IMR-90 (cell line): Measurements from ENCODE around the gene TMEM170B. TPM values are rescaled to one million over a fixed set of nuclear protein-coding genes. Genes with fewer than 3 reads are reported as not detected.

Experiments
- ATAC-seq: fragments of 200-7000 bp; cut with Tn5 transposase; 2 replicates; pipeline ENCODE4 v1.9.1; 2020; ENCODE audit warnings: low read depth, mild to moderate bottlenecking, moderate library complexity
- BruUV-seq: library from RNA; stranded (reverse); fragments of 400-500 nt; replicated peaks from 2 replicates; lab custom pipeline; 2021; lab: Mats Ljungman, UMichigan
- CTCF ChIA-PET: fragments of 300-600 bp; formaldehyde crosslinking; extraction: SDS; loops from one replicate; lab custom pipeline; 2021; ENCODE audit warnings: antibody characterized with exemption; lab: Yijun Ruan, JAX
- POLR2A ChIA-PET: fragments of 300-600 bp; sonication (Branson Sonifier 250); formaldehyde crosslinking; loops from one replicate; lab custom pipeline; 2022; ENCODE audit warnings: antibody characterized with exemption; ENCODE audit not compliant: unreplicated experiment; lab: Charles Lee
- DNase-seq: peaks from one replicate; pipeline ENCODE4 v3.0.0; 2013
- H2AFZ ChIP-seq: replicated peaks from 2 replicates; pipeline ENCODE3; 2013; ENCODE audit warnings: low read length, mild to moderate bottlenecking; ENCODE audit not compliant: poor library complexity
- H2AK5ac ChIP-seq: 2 replicates; pipeline ENCODE4 v1.6.1; 2013; ENCODE audit warnings: low read depth, low read length, inconsistent platforms
- H2AK9ac ChIP-seq: replicated peaks from 2 replicates; pipeline ENCODE3; 2013; ENCODE audit warnings: mild to moderate bottlenecking, low read depth, low read length, moderate library complexity; ENCODE audit not compliant: poor library complexity
- H2BK120ac ChIP-seq: 2 replicates; pipeline ENCODE4 v1.6.1; 2013; ENCODE audit warnings: low read depth, low read length, inconsistent platforms
- H2BK15ac ChIP-seq: 3 replicates; pipeline ENCODE4 v1.6.1; 2013; ENCODE audit warnings: low read depth, low read length, inconsistent platforms
- H2BK20ac ChIP-seq: 2 replicates; pipeline ENCODE4 v1.6.1; 2013; ENCODE audit warnings: low read depth, mild to moderate bottlenecking, inconsistent platforms, low read length, moderate library complexity
- H2BK5ac ChIP-seq: 2 replicates; pipeline ENCODE4 v1.6.1; 2013; ENCODE audit warnings: mild to moderate bottlenecking, low read depth, low read length, inconsistent platforms; ENCODE audit not compliant: poor library complexity, severe bottlenecking
- H3K14ac ChIP-seq: replicated peaks from 2 replicates; pipeline ENCODE4 v1.6.1; 2013; ENCODE audit warnings: low read depth, low read length, inconsistent platforms
- H3K18ac ChIP-seq: 2 replicates; pipeline ENCODE4 v1.6.1; 2013; ENCODE audit warnings: low read depth, low read length, control low read depth
- H3K23ac ChIP-seq: 2 replicates; pipeline ENCODE4 v1.6.1; 2013; ENCODE audit warnings: low read depth, low read length, inconsistent platforms
- H3K27ac ChIP-seq: 2 replicates; pipeline ENCODE4 v1.5.1; 2013; ENCODE audit warnings: mild to moderate bottlenecking, control low read depth, low read length; ENCODE audit not compliant: insufficient read depth
- H3K27me3 ChIP-seq: 2 replicates; pipeline ENCODE4 v1.6.1; 2013; ENCODE audit warnings: low read length; ENCODE audit not compliant: control insufficient read depth, insufficient read depth
- H3K36me3 ChIP-seq: 2 replicates; pipeline ENCODE4 v1.6.1; 2013; ENCODE audit warnings: low read length, mixed read lengths; ENCODE audit not compliant: control insufficient read depth, insufficient read depth
- H3K4ac ChIP-seq: 2 replicates; pipeline ENCODE4 v1.6.1; 2013; ENCODE audit warnings: low read depth, low read length, inconsistent platforms
- H3K4me1 ChIP-seq: 2 replicates; pipeline ENCODE4 v1.6.1; 2013; ENCODE audit warnings: low read length, mixed read lengths; ENCODE audit not compliant: control insufficient read depth, insufficient read depth
- H3K4me2 ChIP-seq: 2 replicates; pipeline ENCODE4 v1.6.1; 2013; ENCODE audit warnings: low read depth, mild to moderate bottlenecking, control low read depth, low read length, moderate library complexity
- H3K4me3 ChIP-seq: 2 replicates; pipeline ENCODE4 v1.5.1; 2013; ENCODE audit warnings: low read depth, mild to moderate bottlenecking, control low read depth, low read length, moderate library complexity; ENCODE audit not compliant: insufficient read depth
- H3K56ac ChIP-seq: 2 replicates; pipeline ENCODE4 v1.6.1; 2013; ENCODE audit warnings: low read length, inconsistent platforms; ENCODE audit not compliant: insufficient read depth; ENCODE audit errors: extremely low read depth
- H3K79me1 ChIP-seq, 2 experiments: 2 replicates each; pipeline ENCODE4 v1.6.1; 2013; ENCODE audit warnings: low read length in 2 of 2, inconsistent platforms in 1 of 2, low read depth in 1 of 2
- H3K9ac ChIP-seq: 2 replicates; pipeline ENCODE4 v1.6.1; 2013; ENCODE audit warnings: low read depth, low read length, control low read depth
- H3K9me1 ChIP-seq: 2 replicates; pipeline ENCODE4 v1.6.1; 2013; ENCODE audit warnings: low read length, inconsistent platforms; ENCODE audit not compliant: insufficient read depth
- H3K9me3 ChIP-seq: 2 replicates; pipeline ENCODE4 v1.6.1; 2013; ENCODE audit warnings: low read length; ENCODE audit not compliant: control insufficient read depth, insufficient read depth
- H4K20me1 ChIP-seq: 2 replicates; pipeline ENCODE4 v1.6.1; 2013; ENCODE audit warnings: low read length, inconsistent platforms; ENCODE audit not compliant: insufficient read depth
- H4K5ac ChIP-seq: 2 replicates; pipeline ENCODE4 v1.6.1; 2013; ENCODE audit warnings: mild to moderate bottlenecking, low read depth, low read length, control low read depth
- H4K8ac ChIP-seq, 2 experiments: 2 replicates each; pipeline ENCODE4 v1.6.1; 2013; ENCODE audit warnings: low read depth in 2 of 2, low read length in 2 of 2, control low read depth in 1 of 2, inconsistent platforms in 1 of 2
- H4K91ac ChIP-seq: 2 replicates; pipeline ENCODE4 v1.6.1; 2013; ENCODE audit warnings: low read depth, low read length, inconsistent platforms; ENCODE audit not compliant: insufficient read depth
- BHLHE40 ChIP-seq: fragments of 150-350 bp; IDR thresholded peaks from 2 replicates; pipeline ENCODE4 v1.6.1; 2016; ENCODE audit warnings: mild to moderate bottlenecking, low read depth, low read length
- CEBPB ChIP-seq: IDR thresholded peaks from 2 replicates; pipeline ENCODE4 v1.6.1; 2012; ENCODE audit warnings: low read depth, low read length, improper control_type of control experiment
- CHD1 ChIP-seq: IDR thresholded peaks from 2 replicates; pipeline ENCODE4 v1.6.1; 2012; ENCODE audit warnings: low read depth, low read length, improper control_type of control experiment
- FOS ChIP-seq: fragments of 150-350 bp; IDR thresholded peaks from 2 replicates; pipeline ENCODE4 v1.6.1; 2016; ENCODE audit warnings: low read depth, low read length
- MAFK ChIP-seq: IDR thresholded peaks from 2 replicates; pipeline ENCODE4 v1.6.1; 2012; ENCODE audit warnings: low read depth, low read length, improper control_type of control experiment
- MAZ ChIP-seq: IDR thresholded peaks from 2 replicates; pipeline ENCODE4 v1.6.1; 2012; ENCODE audit warnings: low read depth, mild to moderate bottlenecking, low read length, improper control_type of control experiment, moderate library complexity, borderline replicate concordance
- MXI1 ChIP-seq: IDR thresholded peaks from 2 replicates; pipeline ENCODE4 v1.6.1; 2012; ENCODE audit warnings: low read depth, mild to moderate bottlenecking, low read length, moderate library complexity, borderline replicate concordance
- NFE2L2 ChIP-seq: fragments of 150-350 bp; IDR thresholded peaks from 2 replicates; pipeline ENCODE4 v1.6.1; 2016; ENCODE audit warnings: low read depth, mild to moderate bottlenecking, low read length
- POLR2A ChIP-seq: IDR thresholded peaks from 2 replicates; pipeline ENCODE4 v1.6.1; 2012; ENCODE audit warnings: mild to moderate bottlenecking, low read depth, low read length
- RAD21 ChIP-seq: IDR thresholded peaks from 2 replicates; pipeline ENCODE4 v1.6.1; 2012; ENCODE audit warnings: low read length, improper control_type of control experiment
- SMC3 ChIP-seq: fragments of 150-350 bp; IDR thresholded peaks from 2 replicates; pipeline ENCODE4 v1.6.1; 2016; ENCODE audit warnings: low read depth, mild to moderate bottlenecking, antibody characterized with exemption, low read length, moderate library complexity
- WGBS, 2 experiments: methylation state at CpG; one replicate each; pipeline versions ENCODE4 v1.1.5 to v1.1.7; 2013; ENCODE audit warnings: missing lambda C conversion rate in 2 of 2; ENCODE audit not compliant: insufficient read length in 1 of 2; ENCODE audit errors: extremely low coverage in 2 of 2; 5-methylcytosine and 5-hydroxymethylcytosine counted together
- dilution Hi-C: fragments of 300-500 bp; cut with HindIII; formaldehyde crosslinking; loops from one replicate; pipeline ENCODE4 v1.14.3; 2018; ENCODE audit warnings: low sequenced_read_pairs; ENCODE audit not compliant: unreplicated experiment
- in situ Hi-C: fragments of 300-500 bp; cut with MboI; formaldehyde crosslinking; loops from 3 replicates; pipeline ENCODE4 v1.14.3; 2019; ENCODE audit warnings: low sequenced_read_pairs, inconsistent platforms, mixed read lengths
- intact Hi-C: fragments of 100-400 bp; cut with micrococcal nuclease; formaldehyde crosslinking; loops from 2 replicates; pipeline ENCODE4 v1.10.0; 2022
- polyA plus RNA-seq, 3 experiments: library from polyadenylated mRNA; depleted of rRNA; stranded (reverse); fragments of >200 nt; gene quantifications; 2 replicates each; pipeline ENCODE4 v1.2.3, GENCODE V29; 2012; ENCODE audit warnings: low replicate concordance in 1 of 3
- total RNA-seq: library from RNA; depleted of rRNA; stranded (reverse); fragments of >200 nt; gene quantifications from 2 replicates; pipeline ENCODE4 v1.2.3, GENCODE V29; 2012
- TF ChIP-seq, protein P1 (sequence below): fragments of 150-350 bp; IDR thresholded peaks from 2 replicates; pipeline ENCODE4 v1.6.1; 2016; ENCODE audit warnings: low read depth, mild to moderate bottlenecking, low read length, moderate library complexity, borderline replicate concordance
- TF ChIP-seq, protein P2 (sequence below): fragments of 150-350 bp; IDR thresholded peaks from 2 replicates; pipeline ENCODE4 v1.6.1; 2017; ENCODE audit warnings: mild to moderate bottlenecking, antibody characterized with exemption, low read length, low read depth

Gene TMEM170B
- total and polyA plus RNA-seq, 2 of the 4 experiments (the other 2 are of a cell fraction), result 0.10 to 0.18 TPM

GRCh38 chr6:11614534-11615213, 77.1 kb downstream of the TMEM170B start (continued):
- TF ChIP-seq MXI1, result no peak
- no peak for TF ChIP-seq BHLHE40
- TF ChIP-seq CEBPB, result no peak
- TF ChIP-seq NFE2L2, result no peak

GRCh38 chr6:11615214-11615602, 77.7 kb downstream of the TMEM170B start:
- H2AFZ ChIP-seq, result peak overlapping the region; percentile 29
- peak overlapping the region; percentile 90 for H4K5ac ChIP-seq
- no peaks in the 10 kb centered on the region for H3K36me3 ChIP-seq
- peak overlapping the region; percentile 100 for H2BK120ac ChIP-seq
- peak overlapping the region; percentile 97; the same call in 2 of the 3 replicates for H2BK15ac ChIP-seq
- peak overlapping the region; percentile 76 for H2BK5ac ChIP-seq
- no peak overlapping the region for H3K4me2 ChIP-seq
- peak overlapping the region; percentile 98 for H3K56ac ChIP-seq
- H3K4me3 ChIP-seq, result no peak overlapping the region
- DNase-seq (peak; percentile 86), ATAC-seq (peak; percentile 23)
- peak overlapping the region; percentile 99 for H3K23ac ChIP-seq
- no peaks in the 10 kb centered on the region for H3K27me3 ChIP-seq
- dilution Hi-C loops, result no loop called here
- CTCF ChIA-PET, result interaction anchor here (0.6 to 2.1 kb wide), 4 partner anchors 38 to 569 kb away, joined by 3 to 11 read pairs (median 6); partner anchors contain the start of gene HIVEP1
- in situ Hi-C loops, result loop anchor here (5.0 kb wide), 1 partner anchor 37 kb away; no protein-coding TSS in a partner anchor
- no peaks in the 10 kb centered on the region for H4K20me1 ChIP-seq
- peaks cover 22% of the 10 kb centered on the region for H3K4me1 ChIP-seq
- H3K18ac ChIP-seq, result peak overlapping the region; percentile 58
- peak overlapping the region; percentile 80 for H3K27ac ChIP-seq
- WGBS, 2 experiments, result 100% methylated on average over 2 of the region's 5 CpGs; no CpG with 5 or more reads in 1 of the 2 experiments
- H3K9me1 ChIP-seq, result peaks cover 27% of the 10 kb centered on the region
- H2AK5ac ChIP-seq, result peak overlapping the region; percentile 100
- TF ChIP-seq CHD1 (no peak), SMC3 (no peak), RAD21 (no peak), MAFK (no peak), FOS (no peak), CEBPB (no peak), POLR2A (no peak), NFE2L2 (no peak), MAZ (no peak), MXI1 (no peak)
- TF ChIP-seq, protein P1, sequence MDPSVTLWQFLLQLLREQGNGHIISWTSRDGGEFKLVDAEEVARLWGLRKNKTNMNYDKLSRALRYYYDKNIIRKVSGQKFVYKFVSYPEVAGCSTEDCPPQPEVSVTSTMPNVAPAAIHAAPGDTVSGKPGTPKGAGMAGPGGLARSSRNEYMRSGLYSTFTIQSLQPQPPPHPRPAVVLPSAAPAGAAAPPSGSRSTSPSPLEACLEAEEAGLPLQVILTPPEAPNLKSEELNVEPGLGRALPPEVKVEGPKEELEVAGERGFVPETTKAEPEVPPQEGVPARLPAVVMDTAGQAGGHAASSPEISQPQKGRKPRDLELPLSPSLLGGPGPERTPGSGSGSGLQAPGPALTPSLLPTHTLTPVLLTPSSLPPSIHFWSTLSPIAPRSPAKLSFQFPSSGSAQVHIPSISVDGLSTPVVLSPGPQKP, result no peak
- TF ChIP-seq, protein P2, sequence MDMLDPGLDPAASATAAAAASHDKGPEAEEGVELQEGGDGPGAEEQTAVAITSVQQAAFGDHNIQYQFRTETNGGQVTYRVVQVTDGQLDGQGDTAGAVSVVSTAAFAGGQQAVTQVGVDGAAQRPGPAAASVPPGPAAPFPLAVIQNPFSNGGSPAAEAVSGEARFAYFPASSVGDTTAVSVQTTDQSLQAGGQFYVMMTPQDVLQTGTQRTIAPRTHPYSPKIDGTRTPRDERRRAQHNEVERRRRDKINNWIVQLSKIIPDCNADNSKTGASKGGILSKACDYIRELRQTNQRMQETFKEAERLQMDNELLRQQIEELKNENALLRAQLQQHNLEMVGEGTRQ, result no peak
- H3K79me1 ChIP-seq, result peaks cover 0 to 21% of the 10 kb centered on the region in 2 experiments; a peak in 2 of 4 replicates
- H3K4ac ChIP-seq, result peak overlapping the region; percentile 100
- peak overlapping the region; percentile 99 for H3K14ac ChIP-seq
- intact Hi-C loops, result loop anchor here (5.0 kb wide), 1 partner anchor 397 kb away; the partner anchor contains the start of gene HIVEP1
- H2BK20ac ChIP-seq, result peak overlapping the region; percentile 100
- H3K9ac ChIP-seq, result no peak overlapping the region
- H2AK9ac ChIP-seq, result peak overlapping the region; percentile 76
- H3K9me3 ChIP-seq, result no peaks in the 10 kb centered on the region
- POLR2A ChIA-PET, result interaction anchor here (1.0 kb wide), 1 partner anchor 16 kb away, joined by 3 read pairs; no protein-coding TSS in a partner anchor
- peak overlapping the region; percentile 86 to 98 for H4K8ac ChIP-seq
- no TSS peak for BruUV-seq
- peak overlapping the region; percentile 98 for H4K91ac ChIP-seq
